Lower leg skin (tissue), 4 donors: ENCODE data around the gene STK10. TPM values are rescaled to one million over a fixed set of nuclear protein-coding genes. Genes with fewer than 3 reads are reported as not detected.

ENCODE experiments used
- DNase-seq, 2 donors: peaks; one replicate each; pipeline ENCODE4 v3.0.0-alpha.2; 2019; ENCODE audit warnings: low spot score in 2 of 2
- H3K4me3 ChIP-seq: fragments of 200-600 bp; sonication (generic); 2 replicates; pipeline ENCODE4 v1.5.1; 2017; ENCODE audit warnings: mild to moderate bottlenecking, low read depth; ENCODE audit not compliant: poor library complexity, severe bottlenecking
- CTCF ChIP-seq, 3 donors: fragments of 450-650 bp; IDR thresholded peaks; one replicate each; pipeline ENCODE4 v1.5.1; 2016; ENCODE audit warnings: antibody characterized with exemption in 3 of 3, mild to moderate bottlenecking in 3 of 3, moderate library complexity in 2 of 3
- POLR2A ChIP-seq, 2 donors: fragments of 450-650 bp; IDR thresholded peaks; one replicate each; pipeline ENCODE4 v1.6.1; 2016 to 2017; ENCODE audit warnings: antibody characterized with exemption in 2 of 2, mild to moderate bottlenecking in 1 of 2, moderate library complexity in 1 of 2
- WGBS, 2 donors: methylation state at CpG; one replicate each; pipeline ENCODE4 v1.1.5; 2018; 5-methylcytosine and 5-hydroxymethylcytosine counted together
- intact Hi-C: fragments of 100-400 bp; cut with DNase I; formaldehyde crosslinking; loops from one replicate; pipeline ENCODE4 v1.15.0; 2023; ENCODE audit warnings: low total_unique reads
- total RNA-seq, 4 donors: library from RNA; depleted of rRNA; stranded (reverse); fragments of >200 nt; gene quantifications; one replicate each; pipeline ENCODE4 v1.1.0, GENCODE V29; 2016

Gene STK10
- total RNA-seq, 4 donors from 2014 or later = 34.4 to 59.8 (median 40.7) TPM

DNA sequence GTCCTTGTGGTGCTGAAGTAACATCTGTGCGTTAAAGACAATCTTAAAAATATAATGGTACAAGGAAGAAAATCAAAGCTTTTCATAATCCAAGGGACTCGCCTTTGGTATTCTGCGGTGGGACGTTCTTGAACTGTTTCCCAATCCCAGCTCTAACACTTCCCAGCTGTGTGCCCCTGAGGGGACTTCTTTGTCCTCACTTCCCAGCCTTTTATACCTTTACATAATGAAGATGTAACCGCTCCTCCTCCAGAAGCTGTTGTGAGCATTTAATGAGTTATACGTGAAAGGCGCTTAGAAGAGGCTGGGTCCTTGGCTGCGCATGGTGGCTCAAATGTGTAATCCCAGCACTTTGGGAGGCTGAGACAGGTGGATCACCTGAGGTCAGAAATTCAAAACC lies 16.9 kb downstream of the STK10 start:
- no peak for DNase-seq
- no peak for TF ChIP-seq POLR2A (IDR thresholded peaks at IDR 0.05)
- TF ChIP-seq CTCF (IDR thresholded peaks at IDR 0.05) = no peak
- intact Hi-C loops = no loop called here
- WGBS, 2 donors = 79 to 80% methylated on average over 8 of the region's 8 CpGs
- no peak overlapping the region for H3K4me3 ChIP-seq

DNA sequence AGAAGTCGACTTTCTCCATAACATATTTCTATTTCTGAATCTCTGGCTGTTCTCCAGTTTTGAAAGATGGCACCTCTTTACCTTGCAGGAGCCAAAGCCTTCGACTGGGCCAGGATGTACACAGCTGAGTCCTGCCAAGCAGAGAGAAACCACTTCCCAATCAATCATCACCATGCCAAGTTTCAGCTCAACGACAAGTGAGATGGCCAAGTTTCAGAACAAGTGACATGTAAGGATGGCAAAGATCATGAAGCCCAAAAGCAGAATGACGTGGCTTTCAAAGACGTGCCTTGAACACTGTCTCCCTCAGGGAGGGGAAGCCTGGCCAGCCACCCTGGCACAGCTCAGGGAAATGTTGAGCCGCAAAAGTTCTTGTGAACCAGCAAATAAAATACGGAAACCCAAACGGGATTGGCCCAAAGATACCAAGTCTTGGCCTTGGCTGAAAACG lies 17.7 kb downstream of the STK10 start:
- WGBS, 2 donors = 28 to 29% methylated on average over 9 of the region's 9 CpGs
- intact Hi-C loops = no loop called here
- no peak for TF ChIP-seq POLR2A (IDR thresholded peaks at IDR 0.05)
- TF ChIP-seq CTCF (IDR thresholded peaks at IDR 0.05) = no peak
- no peak for DNase-seq
- no peak overlapping the region for H3K4me3 ChIP-seq

DNA sequence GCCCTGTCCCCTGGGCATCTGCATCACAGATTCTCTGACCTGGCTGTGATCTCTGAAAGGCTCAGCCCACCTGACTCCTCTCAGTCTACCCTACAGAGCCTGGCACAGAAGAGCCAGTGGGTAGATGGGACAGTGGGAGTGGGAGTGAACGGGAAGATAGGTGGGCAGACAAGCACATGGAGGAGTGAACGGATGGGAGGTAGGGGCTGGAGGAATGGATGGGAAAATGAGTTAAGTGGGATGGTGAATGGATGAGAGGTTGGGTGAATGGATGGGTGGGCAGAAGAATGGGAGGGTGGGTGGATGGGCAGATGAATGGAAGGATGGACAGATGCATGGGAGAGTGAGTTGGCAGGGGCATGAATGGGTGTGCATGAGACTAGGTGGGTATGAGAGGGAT lies 18.8 kb downstream of the STK10 start:
- intact Hi-C loops = no loop called here
- WGBS, 2 donors = 94 to 100% methylated on average over 2 of the region's 2 CpGs
- TF ChIP-seq POLR2A (IDR thresholded peaks at IDR 0.05) (no peak), CTCF (IDR thresholded peaks at IDR 0.05) (no peak)
- no peak for DNase-seq
- no peak overlapping the region for H3K4me3 ChIP-seq

GRCh38 chr5:172168311-172168710 lies 19.7 kb downstream of the STK10 start:
- no peak for DNase-seq
- TF ChIP-seq POLR2A (IDR thresholded peaks at IDR 0.05) (no peak), CTCF (IDR thresholded peaks at IDR 0.05) (no peak)
- H3K4me3 ChIP-seq = no peak overlapping the region
- WGBS, 2 donors = 81 to 92% methylated on average over 8 of the region's 8 CpGs
- intact Hi-C loops = no loop called here

GRCh38 chr5:172167895-172168294 lies 20.1 kb downstream of the STK10 start:
- DNase-seq = no peak
- no peak overlapping the region for H3K4me3 ChIP-seq
- TF ChIP-seq CTCF (IDR thresholded peaks at IDR 0.05) = no peak
- TF ChIP-seq POLR2A (IDR thresholded peaks at IDR 0.05) = no peak
- 78 to 82% methylated on average over 7 of the region's 7 CpGs for WGBS, 2 donors
- intact Hi-C loops = no loop called here
